ENCODE measurements around the gene GLCE.
"Not testable (repeated sequence)": the region's sequence is repeated elsewhere in the genome, so short reads cannot be mapped to it uniquely, and the experiment has no call there.

The GLCE gene

DNA sequence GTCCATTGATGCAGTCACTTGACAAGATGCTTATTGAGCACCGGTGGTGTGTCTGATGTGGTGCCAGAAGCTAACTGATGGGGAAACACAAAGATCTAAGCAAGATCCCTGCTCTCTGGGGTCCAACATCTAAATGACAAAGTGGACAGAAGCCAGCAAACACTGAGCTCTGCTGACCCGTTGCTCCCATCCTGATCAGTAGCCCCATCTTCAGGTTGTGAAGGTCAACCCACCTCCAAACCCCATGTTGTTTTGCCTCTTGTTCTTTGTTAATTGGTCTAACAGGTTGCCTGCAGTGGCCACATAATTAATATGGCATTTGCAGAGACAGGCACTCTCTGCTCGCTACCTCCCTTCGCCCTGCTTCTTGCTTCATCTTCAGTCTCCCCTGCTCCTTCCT, 21.5 kb upstream of the GLCE start:
- no peak for DNase-seq

GRCh38 chr15:69140306-69140705, 20.1 kb upstream of the GLCE start:
- no peak for DNase-seq

DNA sequence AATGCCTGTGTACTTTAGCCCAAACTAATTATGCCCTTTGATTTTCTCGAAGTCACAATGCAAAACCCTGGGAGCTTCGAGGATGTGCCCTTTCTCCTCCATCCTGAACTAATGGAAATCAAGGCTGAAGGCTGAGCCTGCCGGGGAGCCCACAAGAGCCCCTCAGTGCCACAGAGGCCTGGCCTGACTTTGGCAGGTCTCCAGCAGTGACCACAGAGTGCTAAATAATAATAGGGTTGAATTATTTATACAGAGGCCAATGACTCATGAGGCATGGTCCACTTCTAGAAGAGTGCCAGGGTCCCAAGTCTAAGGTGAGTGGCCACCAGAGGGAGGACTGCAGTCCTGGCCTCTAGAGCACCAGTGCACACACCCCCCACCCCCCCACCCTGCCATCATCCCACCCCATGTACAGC, 19.1 kb upstream of the GLCE start:
- no peak for DNase-seq

GRCh38 chr15:69141833-69142232, 18.6 kb upstream of the GLCE start:
- no peak for DNase-seq

DNA sequence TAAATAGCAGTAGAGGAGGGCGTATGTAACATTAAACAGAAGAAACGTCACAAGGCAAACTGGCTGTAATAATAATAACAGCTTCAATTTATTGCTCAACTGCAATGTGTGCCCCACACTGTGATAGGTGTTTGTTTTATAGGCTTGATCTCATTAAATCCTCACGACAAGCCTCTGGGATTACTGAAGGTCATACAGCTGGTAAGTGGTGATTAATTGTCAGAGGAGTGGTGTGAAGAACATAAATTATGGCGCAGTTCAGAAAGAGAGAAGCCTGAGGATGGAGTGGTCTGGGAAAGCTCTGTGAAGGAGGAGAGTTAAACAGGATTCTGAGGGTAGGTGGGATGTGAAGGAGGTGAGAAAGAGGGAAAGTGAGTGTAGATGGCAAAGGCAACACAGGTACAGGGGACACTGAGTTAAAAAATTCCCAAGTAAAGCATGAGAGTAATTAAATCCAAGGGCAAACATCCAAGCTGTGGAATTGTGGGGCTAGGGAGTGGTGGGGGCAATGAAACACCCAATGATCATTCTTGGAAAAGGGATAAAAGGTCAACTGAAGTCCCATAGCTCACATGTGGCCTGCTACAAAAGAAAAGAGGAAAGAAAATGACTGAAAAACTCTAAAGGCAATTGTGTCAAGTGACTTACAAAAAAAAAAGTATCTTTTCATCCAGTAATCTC, 16.5 kb upstream of the GLCE start:
- DNase-seq, result no peak

DNA sequence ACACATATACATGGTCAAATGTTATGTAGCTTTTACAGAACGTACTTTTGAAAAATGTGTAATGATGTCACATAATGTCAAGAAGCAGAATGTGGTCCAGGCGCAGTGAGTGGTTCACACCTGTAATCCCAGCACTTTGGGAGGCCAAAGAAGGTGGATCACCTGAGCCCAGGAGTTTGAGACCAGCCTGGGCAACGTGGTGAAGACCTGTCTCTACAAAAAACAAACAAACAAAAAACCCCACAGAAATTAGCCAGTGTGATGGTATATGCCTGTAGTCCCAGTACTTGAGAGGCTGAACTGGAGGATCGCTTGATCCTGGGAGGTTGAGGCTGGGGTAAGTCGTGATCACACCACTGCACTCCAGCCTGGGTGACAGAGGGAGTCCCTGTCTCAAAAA, 15.9 kb upstream of the GLCE start:
- DNase-seq, result no peak

- DNase-seq, result no peak
Measured at GRCh38 chr15:69145149-69145693, 15.2 kb upstream of the GLCE start.

DNA sequence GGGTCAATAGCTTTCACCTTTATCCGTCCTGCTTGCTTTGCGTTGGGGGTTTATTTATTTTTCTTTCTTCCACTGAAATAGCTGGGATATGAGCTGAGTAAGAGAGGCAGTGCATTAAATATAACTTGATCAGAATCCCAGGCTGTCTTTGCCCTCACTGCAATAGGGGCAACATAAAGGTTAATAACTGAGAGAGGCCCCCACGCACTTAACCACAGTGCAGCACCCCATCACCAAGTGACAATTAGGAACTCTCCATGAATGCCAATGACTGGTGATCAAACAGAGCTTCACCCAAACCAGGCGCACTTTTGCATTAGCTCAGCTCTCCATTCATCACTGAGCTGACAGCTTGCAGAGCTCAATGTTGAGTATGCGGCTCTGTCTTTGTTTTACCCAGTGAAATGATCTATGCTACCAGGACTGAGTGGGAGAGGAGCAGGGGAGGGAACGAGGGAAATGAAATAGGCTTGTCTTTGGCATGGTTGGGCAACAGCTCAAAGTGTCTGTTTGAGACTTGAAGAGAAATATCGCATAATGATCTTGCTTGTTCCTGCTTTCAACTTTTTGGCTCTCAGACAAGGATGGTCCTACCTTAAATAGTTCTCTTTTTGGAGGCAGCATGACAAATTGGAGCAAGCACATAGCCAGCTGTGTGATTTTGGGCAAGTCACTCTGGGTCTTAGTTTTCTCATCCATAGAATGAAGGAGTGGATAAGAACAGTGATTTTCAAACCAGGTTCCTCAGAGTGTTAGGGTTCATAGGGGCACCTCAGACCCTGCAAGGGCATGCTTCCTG, 14.5 kb upstream of the GLCE start:
- no peak for DNase-seq

DNA sequence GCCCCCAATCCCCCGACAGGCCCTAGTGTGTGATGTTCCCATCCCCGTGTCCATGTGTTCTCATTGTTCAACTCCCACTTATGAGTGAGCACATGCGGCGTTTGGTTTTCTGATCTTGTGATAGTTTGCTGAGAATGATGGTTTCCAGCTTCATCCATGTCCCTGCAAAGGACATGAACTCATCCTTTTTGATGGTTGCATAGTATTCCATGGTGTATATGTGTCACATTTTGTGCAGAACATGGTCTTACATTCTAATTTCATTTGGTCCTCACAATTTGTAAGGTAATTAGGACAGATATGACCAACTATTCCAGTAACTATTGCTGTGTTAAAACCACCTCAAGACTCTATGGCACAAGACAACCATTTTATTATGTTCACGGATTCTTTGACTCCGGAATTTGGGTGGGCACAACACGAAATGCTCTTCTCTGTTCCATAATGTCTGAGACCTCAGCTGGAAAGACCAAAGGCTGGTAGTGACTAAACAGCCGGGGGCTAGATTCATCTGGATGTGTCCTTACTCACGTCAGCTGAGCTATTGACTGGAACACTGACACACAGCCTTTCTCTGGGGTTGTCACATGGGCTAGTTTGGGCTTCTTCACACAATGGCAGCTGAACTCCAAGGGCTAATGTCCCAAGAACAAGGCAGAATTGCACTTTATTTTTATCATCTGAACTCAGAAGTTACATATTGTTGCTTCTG, 13.6 kb upstream of the GLCE start:
- DNase-seq, result no peak

- DNase-seq, result no peak
Measured at GRCh38 chr15:69148465-69148864, 12.0 kb upstream of the GLCE start.

- DNase-seq, result no peak
Measured at GRCh38 chr15:69149163-69149562, 11.3 kb upstream of the GLCE start.

GRCh38 chr15:69149803-69150202, 10.6 kb upstream of the GLCE start:
- no peak for DNase-seq

DNA sequence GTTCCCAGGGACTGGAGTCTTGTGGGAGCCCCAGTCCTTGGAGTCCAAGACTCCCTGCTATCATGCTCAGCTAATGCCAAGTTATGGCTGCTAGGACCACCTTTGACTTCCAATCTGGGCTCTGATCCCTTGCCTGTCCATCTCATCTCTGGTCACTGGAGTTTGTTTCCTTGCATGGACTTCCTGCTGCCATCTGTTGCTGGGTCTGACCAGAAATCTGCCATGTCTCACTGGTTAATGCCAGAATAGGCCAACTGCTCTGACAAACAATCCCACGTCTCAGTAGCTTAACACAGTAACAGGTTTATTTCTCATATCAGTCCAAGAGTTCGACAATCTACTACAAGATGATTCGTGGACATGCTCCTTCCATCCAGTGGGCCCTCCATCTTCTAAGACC, 10.1 kb upstream of the GLCE start:
- DNase-seq, result no peak

- no peak for DNase-seq
Measured at GRCh38 chr15:69150841-69151240, 9.6 kb upstream of the GLCE start.

DNA sequence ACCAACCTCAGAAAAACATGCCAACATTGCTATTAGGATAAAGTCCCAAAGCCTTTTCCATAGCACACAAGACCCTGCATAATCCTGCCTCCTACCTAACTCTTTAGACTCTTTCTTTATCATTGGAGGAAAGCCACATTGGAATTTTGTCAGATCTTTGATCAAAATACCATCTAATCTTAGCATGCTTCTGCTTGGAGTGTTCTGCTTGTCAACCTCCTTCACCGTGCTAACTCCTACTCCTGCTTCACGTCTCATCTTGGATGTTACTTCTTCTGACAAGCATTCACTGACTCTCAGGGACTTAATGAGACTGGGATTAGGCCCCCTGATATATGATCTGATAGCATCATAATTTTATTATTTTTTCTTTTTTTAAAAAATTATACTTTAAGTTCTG, 7.4 kb upstream of the GLCE start:
- no peak for DNase-seq

GRCh38 chr15:69153587-69153986, 6.8 kb upstream of the GLCE start:
- DNase-seq, result not testable (repeated sequence)

DNA sequence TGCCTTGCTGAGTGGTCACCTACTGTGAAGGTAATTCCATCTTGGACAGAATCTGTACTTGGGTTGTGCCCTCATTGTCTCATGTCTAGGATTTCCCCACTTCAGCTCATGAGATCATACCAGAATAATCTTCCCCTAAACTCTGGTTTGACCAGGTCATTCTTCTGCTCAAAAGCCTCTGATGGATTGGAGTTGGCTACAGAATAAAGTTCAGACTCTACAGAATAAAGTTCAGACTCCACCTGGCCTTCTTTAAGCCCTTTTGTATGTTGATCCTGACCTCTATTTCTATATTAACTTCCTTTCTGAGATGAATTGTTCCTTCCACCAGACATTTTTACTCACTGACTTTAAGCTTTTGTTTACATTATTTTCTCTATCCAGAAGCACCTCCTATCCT, 6.4 kb upstream of the GLCE start:
- DNase-seq, result no peak

GRCh38 chr15:69154684-69155083, 5.8 kb upstream of the GLCE start:
- DNase-seq, result no peak

DNA sequence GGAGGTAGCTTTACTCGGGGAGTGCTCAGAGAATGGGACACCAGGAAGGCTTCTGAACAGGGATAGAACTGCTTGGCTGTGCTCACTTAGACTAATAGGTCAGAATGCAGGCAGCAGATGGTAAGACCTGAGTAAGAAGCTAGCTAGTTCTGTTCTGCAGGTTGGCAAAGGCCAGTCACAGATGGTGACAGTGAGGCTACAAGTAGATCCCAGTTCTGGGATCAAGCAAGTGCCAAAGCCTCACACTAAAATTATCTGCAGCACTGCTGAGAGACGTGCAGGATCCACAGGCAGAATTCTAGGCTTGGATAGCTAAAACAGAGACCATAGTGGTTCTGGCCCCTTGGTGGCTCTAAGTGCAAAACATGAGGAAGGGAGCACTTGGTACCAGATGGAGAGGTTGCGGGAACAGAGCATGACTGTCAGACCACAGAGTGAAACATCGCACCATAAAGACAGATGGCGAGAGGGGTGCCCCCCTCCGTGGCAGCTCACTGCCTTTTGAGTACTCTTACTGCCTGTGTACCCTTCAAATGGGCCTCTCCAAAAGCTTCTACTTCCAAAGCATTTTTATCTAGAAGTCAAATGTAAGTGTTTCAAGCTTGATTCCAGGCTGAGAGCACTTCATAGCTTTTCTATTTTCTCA, 3.6 kb upstream of the GLCE start:
- DNase-seq, result no peak

GRCh38 chr15:69158201-69158842, 2.1 kb upstream of the GLCE start:
- DNase-seq, result no peak

- no peak for DNase-seq
Measured at GRCh38 chr15:69158843-69159240, 1.6 kb upstream of the GLCE start.

DNA sequence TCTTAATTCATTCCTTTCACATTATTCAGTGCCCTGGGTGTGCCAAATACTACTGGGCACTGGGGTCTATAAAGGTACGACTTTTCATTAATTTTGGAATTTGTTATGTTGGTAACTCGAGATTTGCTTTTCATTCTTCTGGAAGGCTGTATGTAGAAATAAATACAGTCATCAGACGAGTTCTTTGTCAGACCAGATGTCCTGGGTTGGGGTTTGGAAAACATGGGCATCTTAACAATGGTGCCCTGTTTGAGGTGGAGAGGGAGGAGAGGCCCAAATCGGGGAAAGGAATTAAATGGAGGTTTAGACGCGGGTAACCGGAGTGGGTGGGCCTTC, 662 bp upstream of the GLCE start:
- DNase-seq, result no peak
